ENCODE results near the gene DIABLO.

GRCh38 chr12:122166422-122167349 lies 59.2 kb downstream of the DIABLO start:
- TF ChIP-seq, protein P1, sequence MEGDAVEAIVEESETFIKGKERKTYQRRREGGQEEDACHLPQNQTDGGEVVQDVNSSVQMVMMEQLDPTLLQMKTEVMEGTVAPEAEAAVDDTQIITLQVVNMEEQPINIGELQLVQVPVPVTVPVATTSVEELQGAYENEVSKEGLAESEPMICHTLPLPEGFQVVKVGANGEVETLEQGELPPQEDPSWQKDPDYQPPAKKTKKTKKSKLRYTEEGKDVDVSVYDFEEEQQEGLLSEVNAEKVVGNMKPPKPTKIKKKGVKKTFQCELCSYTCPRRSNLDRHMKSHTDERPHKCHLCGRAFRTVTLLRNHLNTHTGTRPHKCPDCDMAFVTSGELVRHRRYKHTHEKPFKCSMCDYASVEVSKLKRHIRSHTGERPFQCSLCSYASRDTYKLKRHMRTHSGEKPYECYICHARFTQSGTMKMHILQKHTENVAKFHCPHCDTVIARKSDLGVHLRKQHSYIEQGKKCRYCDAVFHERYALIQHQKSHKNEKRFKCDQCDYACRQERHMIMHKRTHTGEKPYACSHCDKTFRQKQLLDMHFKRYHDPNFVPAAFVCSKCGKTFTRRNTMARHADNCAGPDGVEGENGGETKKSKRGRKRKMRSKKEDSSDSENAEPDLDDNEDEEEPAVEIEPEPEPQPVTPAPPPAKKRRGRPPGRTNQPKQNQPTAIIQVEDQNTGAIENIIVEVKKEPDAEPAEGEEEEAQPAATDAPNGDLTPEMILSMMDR (IDR thresholded peaks at IDR 0.05; ENCODE audit: insufficient read depth, low read length): no peak
- TF ChIP-seq GABPA (IDR thresholded peaks at IDR 0.05; ENCODE audit: low read depth) (no peak), POLR2AphosphoS5 (IDR thresholded peaks at IDR 0.05; ENCODE audit: low read depth) (no peak)
